Colon (tissue), 2 donors: ENCODE results near the gene CCDC190.
"Not testable (repeated sequence)": the region's sequence is repeated elsewhere in the genome, so short reads cannot be mapped to it uniquely, and the experiment has no call there.

Experiments
- FAIRE-seq: peaks from 2 replicates; lab custom pipeline; 2012; peaks lifted over from hg19 to GRCh38; lab: Jason Lieb, UNC
- donor health status: control.
- donor health status: control.

Gene CCDC190

GRCh38 chr1:162832470-162832869, 28.5 kb downstream of the CCDC190 start:
- FAIRE-seq, result no peak

GRCh38 chr1:162829268-162829667, 31.7 kb downstream of the CCDC190 start:
- no peak for FAIRE-seq

GRCh38 chr1:162823771-162824525, 37.0 kb downstream of the CCDC190 start:
- FAIRE-seq, result no peak

GRCh38 chr1:162823231-162823630, 37.7 kb downstream of the CCDC190 start:
- no peak for FAIRE-seq

GRCh38 chr1:162822391-162823200, 38.4 kb downstream of the CCDC190 start:
- FAIRE-seq, result no peak

- FAIRE-seq, result not testable (repeated sequence)
Observed at GRCh38 chr1:162818666-162819065, 42.3 kb downstream of the CCDC190 start.

- not testable (repeated sequence) for FAIRE-seq
Observed at GRCh38 chr1:162818136-162818535, 42.8 kb downstream of the CCDC190 start.

GRCh38 chr1:162812357-162812756, 48.6 kb downstream of the CCDC190 start:
- FAIRE-seq, result not testable (repeated sequence)

- FAIRE-seq, result not testable (repeated sequence)
Observed at GRCh38 chr1:162807503-162807902, 53.5 kb downstream of the CCDC190 start.
